Measurements from ENCODE around the gene CD164L2. TPM values are rescaled to one million over a fixed set of nuclear protein-coding genes. Genes with fewer than 3 reads are reported as not detected.

CD164L2 gene
- total RNA-seq, 1 donor from 2014 or later = not detected

- H3K27ac Mint-ChIP-seq (ENCODE audit: unreplicated experiment) = no peak overlapping the region
- no peaks in the 10 kb centered on the region for H3K9me3 Mint-ChIP-seq
- no peaks in the 10 kb centered on the region for H3K36me3 Mint-ChIP-seq (ENCODE audit: low read depth)
- TF ChIP-seq CTCF (conservative IDR thresholded peaks at IDR 0.05) = no peak
- H3K4me3 Mint-ChIP-seq = peak overlapping the region; percentile 4
- no peak for DNase-seq (ENCODE audit: low read depth, low spot score)
- H3K4me1 Mint-ChIP-seq = peaks cover 21% of the 10 kb centered on the region
- peaks cover 18% of the 10 kb centered on the region for H3K27me3 Mint-ChIP-seq (ENCODE audit: low read depth)
These were observed 39.5 kb downstream of the CD164L2 start for GRCh38 chr1:27343639-27344025.

- Mint-ChIP-seq H3K4me3 (peak overlapping the region; percentile 4), H3K4me1 (peaks cover 24% of the 10 kb centered on the region), H3K27me3 (ENCODE audit: low read depth) (peaks cover 16% of the 10 kb centered on the region), H3K27ac (ENCODE audit: unreplicated experiment) (no peak overlapping the region), H3K9me3 (no peaks in the 10 kb centered on the region), H3K36me3 (ENCODE audit: low read depth) (no peaks in the 10 kb centered on the region)
- no peak for DNase-seq (ENCODE audit: low read depth, low spot score)
- no peak for TF ChIP-seq CTCF (conservative IDR thresholded peaks at IDR 0.05)
These were observed 40.1 kb downstream of the CD164L2 start for GRCh38 chr1:27342778-27343638.

GRCh38 chr1:27342391-27342777, 40.7 kb downstream of the CD164L2 start:
- Mint-ChIP-seq H3K4me3 (no peak overlapping the region), H3K27me3 (ENCODE audit: low read depth) (peaks cover 12% of the 10 kb centered on the region), H3K27ac (ENCODE audit: unreplicated experiment) (no peak overlapping the region), H3K9me3 (no peaks in the 10 kb centered on the region), H3K36me3 (ENCODE audit: low read depth) (no peaks in the 10 kb centered on the region), H3K4me1 (peaks cover 24% of the 10 kb centered on the region)
- no peak for DNase-seq (ENCODE audit: low read depth, low spot score)
- TF ChIP-seq CTCF (conservative IDR thresholded peaks at IDR 0.05) = no peak

- Mint-ChIP-seq H3K36me3 (ENCODE audit: low read depth) (no peaks in the 10 kb centered on the region), H3K27ac (ENCODE audit: unreplicated experiment) (peak within 1 kb of the TSS; percentile 35), H3K4me3 (no peak within 1 kb of the TSS), H3K27me3 (ENCODE audit: low read depth) (peaks cover 9% of the 10 kb centered on the region), H3K9me3 (no peaks in the 10 kb centered on the region), H3K4me1 (peaks cover 24% of the 10 kb centered on the region)
- TF ChIP-seq CTCF (conservative IDR thresholded peaks at IDR 0.05) = no peak
- DNase-seq (ENCODE audit: low read depth, low spot score) = no peak
These were observed 41.4 kb downstream of the CD164L2 start, which contains the start of gene SYTL1 for GRCh38 chr1:27341525-27342252. Gene SYTL1, plus strand, starts transcription at chr1:27342022. Its CDS starts 3,313 bp downstream, at chr1:27345335.

- H3K4me1 Mint-ChIP-seq = peaks cover 24% of the 10 kb centered on the region
- DNase-seq (ENCODE audit: low read depth, low spot score) = no peak
- H3K27me3 Mint-ChIP-seq (ENCODE audit: low read depth) = peaks cover 4% of the 10 kb centered on the region
- H3K9me3 Mint-ChIP-seq = no peaks in the 10 kb centered on the region
- H3K27ac Mint-ChIP-seq (ENCODE audit: unreplicated experiment) = peak overlapping the region; percentile 16
- H3K4me3 Mint-ChIP-seq = peak overlapping the region; percentile 23
- no peak for TF ChIP-seq CTCF (conservative IDR thresholded peaks at IDR 0.05)
- no peaks in the 10 kb centered on the region for H3K36me3 Mint-ChIP-seq (ENCODE audit: low read depth)
These were observed 43.9 kb downstream of the CD164L2 start for GRCh38 chr1:27339213-27339612.

Data from neural crest cell (in vitro differentiated cells).